Activated CD8-positive, alpha-beta T cell treated with anti-CD3 and anti-CD28 coated beads for 36 hours (primary cell): Measurements from ENCODE around the gene MUC22. TPM values are rescaled to one million over a fixed set of nuclear protein-coding genes. Genes with fewer than 3 reads are reported as not detected.
"Not testable (repeated sequence)": the region's sequence is repeated elsewhere in the genome, so short reads cannot be mapped to it uniquely, and the experiment has no call there.

Experiments
- ATAC-seq: fragments of 200-7000 bp; cut with Tn5 transposase; one replicate; pipeline ENCODE4 v1.10.0; 2021; ENCODE audit warnings: mild to moderate bottlenecking, moderate library complexity
- CTCF ChIA-PET: fragments of 350-600 bp; sonication (Branson Sonifier 250); formaldehyde crosslinking; loops from one replicate; lab custom pipeline; 2021; ENCODE audit warnings: antibody characterized with exemption; lab: Charles Lee
- POLR2A ChIA-PET: fragments of 350-600 bp; sonication (Branson Sonifier 250); formaldehyde crosslinking; loops from one replicate; lab custom pipeline; 2021; ENCODE audit warnings: antibody characterized with exemption; lab: Charles Lee
- DNase-seq: peaks from one replicate; pipeline ENCODE4 v3.0.0-alpha.2; 2020
- H3K27ac Mint-ChIP-seq: one replicate; pipeline ENCODE4 v1.8.0; 2021; ENCODE audit warnings: mild to moderate bottlenecking, mixed read lengths
- H3K27me3 Mint-ChIP-seq: one replicate; pipeline ENCODE4 v1.8.0; 2021; ENCODE audit warnings: mixed read lengths
- H3K36me3 Mint-ChIP-seq: one replicate; pipeline ENCODE4 v1.8.0; 2021; ENCODE audit warnings: low read depth, mixed read lengths
- H3K4me1 Mint-ChIP-seq: one replicate; pipeline ENCODE4 v1.8.0; 2021; ENCODE audit warnings: low read depth, mixed read lengths
- H3K4me3 Mint-ChIP-seq: one replicate; pipeline ENCODE4 v1.8.0; 2021; ENCODE audit warnings: mild to moderate bottlenecking, moderate library complexity, mixed read lengths
- H3K9me3 Mint-ChIP-seq: one replicate; pipeline ENCODE4 v1.8.0; 2021; ENCODE audit warnings: mixed read lengths
- CTCF ChIP-seq: fragments of 200-600 bp; IDR thresholded peaks from one replicate; pipeline ENCODE4 v1.8.0; 2022; ENCODE audit warnings: antibody characterized with exemption, mild to moderate bottlenecking
- intact Hi-C: fragments of 100-400 bp; cut with micrococcal nuclease; formaldehyde crosslinking; loops from one replicate; pipeline ENCODE4 v1.10.0; 2022
- total RNA-seq, 2 experiments: library from RNA; stranded (reverse); gene quantifications; one replicate each; pipeline ENCODE4 v1.2.3, GENCODE V29; 2021

MUC22 gene
- total RNA-seq, 2 experiments from 2014 or later, result not detected

GRCh38 chr6:31041372-31041974, 31.2 kb downstream of the MUC22 start:
- POLR2A ChIA-PET, result interaction anchor here (1.3 kb wide), 1 partner anchor 85 kb away, joined by 3 read pairs; no protein-coding TSS in a partner anchor
- H3K4me1 Mint-ChIP-seq, result peaks cover 2% of the 10 kb centered on the region
- H3K4me3 Mint-ChIP-seq, result no peak overlapping the region
- H3K36me3 Mint-ChIP-seq, result no peaks in the 10 kb centered on the region
- TF ChIP-seq CTCF, result no peak
- DNase-seq (no peak), ATAC-seq (no peak)
- no peaks in the 10 kb centered on the region for H3K9me3 Mint-ChIP-seq
- H3K27ac Mint-ChIP-seq, result no peak overlapping the region
- peaks cover 11% of the 10 kb centered on the region for H3K27me3 Mint-ChIP-seq
- intact Hi-C loops, result no loop called here
- CTCF ChIA-PET, result interaction anchor here (1.0 to 1.7 kb wide), 4 partner anchors 12 to 126 kb away, joined by 3 to 8 read pairs (median 4); no protein-coding TSS in a partner anchor

GRCh38 chr6:31042806-31043205, 32.5 kb downstream of the MUC22 start:
- Mint-ChIP-seq H3K4me1 (peaks cover 2% of the 10 kb centered on the region), H3K9me3 (no peaks in the 10 kb centered on the region), H3K4me3 (no peak overlapping the region), H3K27ac (no peak overlapping the region), H3K36me3 (no peaks in the 10 kb centered on the region), H3K27me3 (peaks cover 11% of the 10 kb centered on the region)
- peak; percentile 45 for TF ChIP-seq CTCF
- POLR2A ChIA-PET, result no interaction called here
- peak; percentile 45 for DNase-seq
- no peak for ATAC-seq
- intact Hi-C loops, result no loop called here
- CTCF ChIA-PET, result interaction anchor here (0.8 to 1.7 kb wide), 5 partner anchors 9 to 127 kb away, joined by 4 to 8 read pairs (median 4); no protein-coding TSS in a partner anchor

GRCh38 chr6:31048099-31048498, 37.8 kb downstream of the MUC22 start:
- Mint-ChIP-seq H3K36me3 (no peaks in the 10 kb centered on the region), H3K27me3 (peaks cover 21% of the 10 kb centered on the region), H3K4me3 (no peak overlapping the region), H3K9me3 (no peaks in the 10 kb centered on the region), H3K27ac (no peak overlapping the region), H3K4me1 (no peaks in the 10 kb centered on the region)
- POLR2A ChIA-PET, result no interaction called here
- no peak for TF ChIP-seq CTCF
- DNase-seq (no peak), ATAC-seq (no peak)
- CTCF ChIA-PET, result interaction anchor here (1.3 to 1.4 kb wide), 2 partner anchors 12 to 39 kb away, joined by 3 to 6 read pairs; no protein-coding TSS in a partner anchor
- intact Hi-C loops, result no loop called here

GRCh38 chr6:31049518-31049917, 39.2 kb downstream of the MUC22 start:
- Mint-ChIP-seq H3K4me3 (no peak overlapping the region), H3K4me1 (no peaks in the 10 kb centered on the region), H3K36me3 (no peaks in the 10 kb centered on the region), H3K27me3 (peaks cover 28% of the 10 kb centered on the region), H3K9me3 (no peaks in the 10 kb centered on the region), H3K27ac (no peak overlapping the region)
- TF ChIP-seq CTCF, result no peak
- intact Hi-C loops, result no loop called here
- DNase-seq (no peak), ATAC-seq (no peak)
- ChIA-PET POLR2A (interaction anchor here (0.6 kb wide), 1 partner anchor 141 kb away, joined by 3 read pairs; no protein-coding TSS in a partner anchor), CTCF (interaction anchor here (1.2 to 1.9 kb wide), 3 partner anchors 12 to 134 kb away, joined by 4 to 5 read pairs (median 5); no protein-coding TSS in a partner anchor)

GRCh38 chr6:31053187-31053586, 42.9 kb downstream of the MUC22 start:
- H3K9me3 Mint-ChIP-seq, POLR2A ChIA-PET, intact Hi-C loops, H3K4me3 Mint-ChIP-seq, H3K36me3 Mint-ChIP-seq, H3K4me1 Mint-ChIP-seq, ATAC-seq, H3K27ac Mint-ChIP-seq, DNase-seq: not testable (repeated sequence)
- H3K27me3 Mint-ChIP-seq, result peaks cover 23% of the 10 kb centered on the region
- CTCF ChIA-PET, result interaction anchor here (1.2 kb wide), 1 partner anchor 11 kb away, joined by 4 read pairs; no protein-coding TSS in a partner anchor
